Erythroblast (primary cell): ENCODE results near the gene SHROOM4.

ENCODE experiments used
- DNase-seq, 2 experiments: peaks; one replicate each; lab custom pipeline; 2025; lab: John Stamatoyannopoulos, UW
- GATA1 ChIP-seq: IDR thresholded peaks from 2 replicates; pipeline ENCODE4 v1.6.1; 2011; ENCODE audit warnings: low read depth, mild to moderate bottlenecking, control low read depth, low read length, moderate library complexity
- POLR2A ChIP-seq: IDR thresholded peaks from 2 replicates; pipeline ENCODE4 v1.6.1; 2011; ENCODE audit warnings: mild to moderate bottlenecking, low read length

The SHROOM4 gene

GRCh38 chrX:50712777-50713176, 101.2 kb downstream of the SHROOM4 start:
- TF ChIP-seq POLR2A (no peak), GATA1 (no peak)
- DNase-seq: no peak

DNA sequence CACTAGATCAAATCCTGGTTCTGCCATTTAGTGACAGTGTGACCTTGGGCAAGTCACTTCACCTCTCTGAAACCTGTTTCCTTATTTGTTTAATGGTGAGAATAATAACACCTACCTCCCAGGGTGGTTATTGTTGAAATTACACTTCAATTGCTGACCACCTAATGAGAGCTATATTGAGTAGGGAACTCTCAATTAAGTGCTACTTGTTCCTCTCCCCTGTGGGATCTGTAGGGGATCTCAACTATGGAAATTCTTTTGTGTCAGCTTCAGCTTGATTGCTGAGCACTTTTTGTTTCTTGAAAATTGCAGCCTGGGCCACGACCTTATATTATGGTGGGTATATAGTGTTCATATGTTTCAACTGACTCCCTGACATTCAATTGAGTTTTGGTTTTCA, 102.1 kb downstream of the SHROOM4 start:
- DNase-seq: no peak
- TF ChIP-seq GATA1 (no peak), POLR2A (no peak)

GRCh38 chrX:50707955-50708699, 105.9 kb downstream of the SHROOM4 start:
- no peak for DNase-seq
- TF ChIP-seq GATA1 (no peak), POLR2A (no peak)

- TF ChIP-seq POLR2A (no peak), GATA1 (no peak)
- DNase-seq: no peak
These were observed 106.6 kb downstream of the SHROOM4 start for GRCh38 chrX:50707405-50707804.

DNA sequence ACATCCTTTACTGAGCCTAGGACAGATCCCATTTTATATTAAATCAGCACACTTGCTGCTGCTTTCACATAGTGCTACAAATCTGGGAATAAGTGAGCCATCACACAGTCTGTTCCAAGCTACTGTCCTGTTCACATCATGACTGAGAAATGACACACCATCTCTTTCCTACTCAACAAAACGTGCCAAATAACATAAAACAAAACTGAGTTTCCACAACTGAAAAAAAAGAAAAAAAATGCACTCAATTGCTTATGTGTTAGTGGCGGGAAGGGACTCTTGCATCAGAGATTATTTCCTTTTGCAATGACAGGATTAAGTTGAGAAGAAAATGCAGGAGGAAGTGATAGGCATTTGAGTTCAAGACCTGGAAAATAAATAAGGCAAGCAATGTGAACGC, 109.0 kb downstream of the SHROOM4 start:
- DNase-seq: no peak
- no peak for TF ChIP-seq GATA1
- no peak for TF ChIP-seq POLR2A

DNA sequence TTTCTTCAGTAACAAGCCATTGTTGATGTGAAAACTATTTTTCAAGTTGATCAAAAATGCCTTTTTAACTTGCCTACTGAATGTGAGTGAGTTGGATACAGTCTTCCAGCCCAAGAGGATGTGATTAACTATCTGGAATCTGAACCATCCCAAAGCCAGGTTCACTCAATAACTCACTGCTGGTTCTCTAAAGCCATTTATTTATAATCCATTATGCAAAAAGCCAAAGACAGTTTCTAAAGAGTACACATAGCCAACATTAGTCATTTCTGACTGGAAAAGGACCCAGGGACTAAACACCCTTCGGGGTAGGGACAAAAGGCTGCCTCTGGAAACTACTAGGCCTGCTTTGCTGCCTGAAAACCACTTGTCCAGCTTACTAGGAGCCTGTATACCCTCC, 109.6 kb downstream of the SHROOM4 start:
- no peak for TF ChIP-seq POLR2A
- TF ChIP-seq GATA1: no peak
- no peak for DNase-seq

DNA sequence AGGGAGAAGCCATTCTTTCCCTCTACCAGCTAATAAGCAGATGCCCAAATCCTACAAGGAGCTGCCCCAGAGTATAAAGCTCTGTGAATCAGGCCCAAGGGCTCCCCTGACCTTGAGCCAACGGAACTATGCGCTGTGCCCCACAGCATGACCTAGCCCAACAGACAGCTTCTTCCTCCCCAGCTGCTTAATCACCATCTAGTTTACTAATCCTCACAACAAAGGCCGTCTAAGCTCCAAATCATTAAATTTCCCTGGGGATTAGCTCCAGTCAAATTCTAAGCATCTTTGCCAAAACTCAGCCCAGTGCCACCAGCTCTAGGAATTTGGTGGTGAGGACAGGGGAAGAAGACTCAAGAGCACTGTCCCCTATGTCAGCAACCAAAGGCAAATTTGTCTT, 113.1 kb downstream of the SHROOM4 start:
- no peak for DNase-seq
- TF ChIP-seq POLR2A: no peak
- no peak for TF ChIP-seq GATA1

GRCh38 chrX:50698944-50699343, 115.0 kb downstream of the SHROOM4 start:
- TF ChIP-seq GATA1: no peak
- no peak for TF ChIP-seq POLR2A
- DNase-seq: no peak

GRCh38 chrX:50697691-50698090, 116.3 kb downstream of the SHROOM4 start:
- TF ChIP-seq GATA1 (no peak), POLR2A (no peak)
- DNase-seq: no peak

DNA sequence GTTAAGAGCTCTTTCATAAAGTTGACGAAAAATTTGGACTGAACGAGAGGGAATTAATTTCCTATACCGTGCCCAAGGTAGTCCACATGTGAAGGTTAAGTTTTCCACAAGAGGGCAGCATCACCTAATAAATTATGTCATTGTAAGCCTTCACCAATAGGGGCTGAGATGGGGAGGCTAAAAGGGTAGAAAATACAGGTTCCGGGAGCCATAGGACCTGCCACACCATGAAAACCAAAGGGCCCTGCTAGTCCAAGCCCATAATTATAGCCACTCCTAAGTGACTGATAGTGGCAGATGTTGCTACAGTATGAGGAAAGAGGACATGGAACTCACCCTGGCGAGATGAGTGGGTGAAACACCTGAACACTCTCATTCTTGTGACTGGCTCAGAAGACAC, 122.2 kb downstream of the SHROOM4 start:
- TF ChIP-seq POLR2A (no peak), GATA1 (no peak)
- peak; percentile 38 to 57 for DNase-seq

- TF ChIP-seq GATA1: no peak
- TF ChIP-seq POLR2A: no peak
- no peak for DNase-seq
These were observed 129.1 kb downstream of the SHROOM4 start for GRCh38 chrX:50684871-50685270.

DNA sequence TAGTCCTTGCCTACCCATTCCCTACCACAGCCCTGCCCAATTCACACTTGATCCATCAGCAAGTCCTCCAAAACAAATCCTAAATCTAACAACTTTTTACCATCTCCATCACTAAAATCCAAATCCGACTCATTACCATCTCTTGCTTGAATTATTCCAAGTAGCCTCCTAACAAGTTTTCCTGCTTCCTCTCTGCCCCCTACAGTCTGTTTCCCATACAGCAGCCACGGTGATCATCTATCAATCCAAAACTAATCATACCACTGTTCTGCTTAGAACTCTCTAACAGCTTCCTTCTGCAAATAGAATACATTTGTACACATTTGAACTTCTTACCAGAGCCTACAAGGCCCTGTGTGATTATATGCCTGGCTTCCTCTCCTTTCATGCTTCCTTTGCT, 133.0 kb downstream of the SHROOM4 start:
- peak in 1 of 2 experiments; percentile 0 for DNase-seq
- TF ChIP-seq GATA1 (no peak), POLR2A (no peak)

- TF ChIP-seq GATA1 (no peak), POLR2A (no peak)
- DNase-seq: no peak
These were observed 136.2 kb downstream of the SHROOM4 start for GRCh38 chrX:50677789-50678188.

- DNase-seq: no peak
- no peak for TF ChIP-seq POLR2A
- no peak for TF ChIP-seq GATA1
These were observed 142.3 kb downstream of the SHROOM4 start for GRCh38 chrX:50671661-50672060.

- TF ChIP-seq POLR2A: no peak
- TF ChIP-seq GATA1: no peak
- no peak for DNase-seq
These were observed 145.1 kb downstream of the SHROOM4 start for GRCh38 chrX:50668860-50669259.
